Stomach smooth muscle (tissue), 2 donors: ENCODE measurements around the gene MCRIP1.

Experiments
- H3K27ac ChIP-seq: one replicate; pipeline ENCODE4 v1.7.0; 2013; ENCODE audit warnings: mild to moderate bottlenecking, low read length, inconsistent platforms
- H3K27me3 ChIP-seq, 2 donors: one replicate each; pipeline ENCODE4 v1.7.0; 2013; ENCODE audit warnings: low read length in 2 of 2; ENCODE audit not compliant: insufficient read depth in 2 of 2, control insufficient read depth in 1 of 2
- H3K36me3 ChIP-seq, 2 donors: one replicate each; pipeline ENCODE4 v1.7.0; 2013; ENCODE audit warnings: low read length in 2 of 2; ENCODE audit not compliant: control insufficient read depth in 2 of 2, insufficient read depth in 2 of 2
- H3K4me1 ChIP-seq: one replicate; pipeline ENCODE4 v1.7.0; 2013; ENCODE audit warnings: low read length; ENCODE audit not compliant: control insufficient read depth, insufficient read depth
- H3K4me3 ChIP-seq, 2 donors: one replicate each; pipeline ENCODE4 v1.7.0; 2013; ENCODE audit warnings: low read length in 2 of 2
- H3K9ac ChIP-seq, 2 donors: one replicate each; pipeline ENCODE4 v1.7.0; 2013; ENCODE audit warnings: low read length in 2 of 2, mild to moderate bottlenecking in 1 of 2
- H3K9me3 ChIP-seq, 2 donors: one replicate each; pipeline ENCODE4 v1.7.0; 2013; ENCODE audit warnings: low read length in 2 of 2; ENCODE audit not compliant: control insufficient read depth in 2 of 2
- donor health status: healthy.
- donor health status: Pancreatic carcinoma.

Gene MCRIP1

DNA sequence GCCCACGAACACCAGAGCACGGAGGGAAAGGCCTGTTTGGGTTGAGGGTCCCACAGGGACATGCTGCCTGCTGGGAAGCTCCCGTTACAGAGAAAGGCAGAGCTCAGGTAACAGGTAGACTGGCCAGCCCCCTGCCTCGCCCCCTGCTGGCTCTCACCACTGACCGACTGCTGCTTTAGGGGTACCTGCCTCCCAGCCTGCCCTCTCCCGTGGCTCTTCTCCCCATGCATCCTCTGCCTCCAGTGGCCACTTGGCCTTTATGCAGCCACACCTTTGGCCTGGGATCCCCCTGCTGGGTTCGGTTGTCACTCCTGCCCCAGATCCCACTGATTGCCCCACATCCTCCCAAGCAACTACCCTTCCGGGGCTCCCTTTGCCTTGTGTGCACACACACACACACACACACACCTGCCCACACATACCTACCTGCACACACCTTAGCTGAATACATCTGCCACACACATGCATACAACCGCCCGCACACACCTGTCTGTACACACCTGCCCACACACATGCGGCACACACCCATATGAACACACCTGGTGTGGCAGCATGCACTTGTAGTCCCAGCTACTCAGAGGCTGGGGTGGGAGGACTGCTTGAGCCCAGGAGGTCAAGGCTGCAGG lies 7.1 kb downstream of the MCRIP1 start:
- no peak overlapping the region for H3K4me3 ChIP-seq
- no peak overlapping the region for H3K9ac ChIP-seq
- no peaks in the 10 kb centered on the region for H3K9me3 ChIP-seq
- H3K27me3 ChIP-seq = no peaks in the 10 kb centered on the region
- H3K27ac ChIP-seq = no peak overlapping the region
- H3K4me1 ChIP-seq = peaks cover 21% of the 10 kb centered on the region
- H3K36me3 ChIP-seq = peaks cover 0 to 8% of the 10 kb centered on the region in 2 donors

DNA sequence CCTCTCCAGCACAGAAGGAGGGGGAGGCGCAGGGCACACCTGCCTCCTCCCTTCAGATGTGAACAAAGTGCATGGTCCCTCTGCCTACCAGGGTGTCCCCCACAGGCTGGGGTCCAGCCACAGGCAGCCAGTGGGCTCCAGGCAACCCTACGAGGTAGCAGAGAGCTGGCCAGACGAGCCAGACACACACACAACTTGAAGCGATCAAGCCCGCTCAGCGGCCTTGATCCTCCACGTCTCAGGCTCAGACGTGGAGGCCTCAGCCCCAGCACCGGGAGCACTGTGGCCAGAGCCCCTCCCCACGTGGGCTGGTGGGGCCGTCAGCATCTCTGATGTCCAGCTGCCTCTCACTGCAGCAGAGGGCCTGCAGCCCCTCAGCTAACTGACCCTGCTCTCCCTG lies 8.5 kb downstream of the MCRIP1 start:
- Histone ChIP-seq H3K36me3 (peaks cover 0 to 8% of the 10 kb centered on the region in 2 donors), H3K4me3 (no peak overlapping the region), H3K9me3 (no peaks in the 10 kb centered on the region), H3K27ac (no peak overlapping the region), H3K9ac (no peak overlapping the region), H3K4me1 (peaks cover 18% of the 10 kb centered on the region), H3K27me3 (no peaks in the 10 kb centered on the region)

DNA sequence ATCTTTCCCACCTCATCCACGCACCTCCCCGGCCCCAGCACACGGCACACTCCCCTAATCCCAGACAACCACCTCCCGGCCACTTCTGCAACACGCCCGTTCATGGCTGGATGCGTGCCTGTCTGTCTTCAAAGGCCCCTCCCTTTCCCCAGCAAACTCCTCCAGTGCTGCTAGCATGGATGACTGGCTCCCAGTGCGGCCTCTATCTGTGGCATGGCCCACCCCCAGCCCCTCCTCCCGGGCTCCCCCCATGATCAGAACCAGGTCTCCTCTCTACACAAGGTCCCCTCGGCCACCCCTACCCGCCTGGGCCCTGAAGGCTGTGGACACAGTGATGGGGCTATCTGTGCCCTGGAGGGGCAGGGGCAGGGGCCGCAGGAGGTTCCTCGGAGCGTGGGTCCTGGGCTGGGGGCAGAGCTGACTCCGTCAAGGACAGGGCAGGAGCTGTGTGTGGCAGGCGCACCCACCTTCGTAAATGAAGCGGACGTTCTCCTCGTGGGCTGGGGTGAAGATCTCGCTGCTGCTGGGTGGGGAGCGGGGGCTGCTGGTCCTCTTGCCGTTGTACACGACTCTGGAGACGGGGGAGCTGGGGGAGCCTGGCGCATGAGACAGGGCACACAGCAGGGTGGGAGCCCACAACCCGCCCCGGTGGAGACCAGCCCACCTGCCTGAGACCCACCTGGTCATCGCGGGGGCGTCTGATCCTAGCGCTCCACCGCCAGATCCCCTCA lies 9.1 kb downstream of the MCRIP1 start:
- Histone ChIP-seq H3K9me3 (no peaks in the 10 kb centered on the region), H3K36me3 (peaks cover 0 to 8% of the 10 kb centered on the region in 2 donors), H3K9ac (no peak overlapping the region), H3K4me1 (peaks cover 18% of the 10 kb centered on the region), H3K4me3 (no peak overlapping the region), H3K27ac (no peak overlapping the region), H3K27me3 (peaks cover 4 to 5% of the 10 kb centered on the region in 2 donors)

DNA sequence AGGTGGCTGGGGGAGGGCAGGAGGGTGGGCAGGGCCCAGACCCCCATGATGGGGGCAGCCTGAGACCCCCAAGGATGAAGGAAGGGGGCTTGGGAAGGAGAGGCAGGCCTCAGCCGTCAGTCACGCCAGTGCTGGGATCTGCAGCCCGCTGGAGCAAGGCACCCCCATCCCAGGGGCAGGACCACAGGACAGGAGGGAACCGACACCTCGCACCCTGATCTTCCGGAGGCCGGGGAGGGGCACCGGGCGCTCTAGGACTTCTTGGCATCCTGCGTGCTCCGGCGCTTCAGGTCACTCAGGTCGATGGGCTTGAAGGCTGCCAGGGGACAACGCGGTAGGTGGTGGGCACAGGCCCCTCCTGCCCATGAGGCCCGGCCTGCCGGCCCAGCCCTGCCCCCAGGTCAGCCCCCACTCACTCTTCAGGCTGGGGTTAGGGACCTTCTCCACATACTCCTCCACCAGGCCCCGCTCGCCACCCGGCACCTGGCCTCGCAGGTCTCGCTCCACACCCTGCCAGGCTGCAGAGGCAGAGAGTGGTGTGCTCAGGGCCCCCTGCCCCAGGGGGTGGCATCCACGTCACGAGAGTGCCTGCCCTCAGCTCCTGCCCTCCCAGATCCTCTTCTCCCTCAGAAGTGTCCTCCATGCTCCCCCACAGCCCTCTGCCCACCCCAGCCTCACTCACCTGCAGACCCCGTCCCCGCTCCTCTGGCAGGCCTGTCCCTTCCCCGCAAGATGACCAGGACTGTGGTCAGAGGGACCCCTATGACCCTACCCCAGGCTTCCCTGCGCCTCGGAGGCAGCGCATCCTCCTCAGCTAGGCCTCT lies 9.9 kb downstream of the MCRIP1 start:
- Histone ChIP-seq H3K4me3 (no peak overlapping the region), H3K27me3 (peaks cover 4 to 5% of the 10 kb centered on the region in 2 donors), H3K9me3 (no peaks in the 10 kb centered on the region), H3K9ac (no peak overlapping the region), H3K4me1 (peaks cover 18% of the 10 kb centered on the region), H3K36me3 (peaks cover 0 to 8% of the 10 kb centered on the region in 2 donors), H3K27ac (peak overlapping the region; percentile 84)

DNA sequence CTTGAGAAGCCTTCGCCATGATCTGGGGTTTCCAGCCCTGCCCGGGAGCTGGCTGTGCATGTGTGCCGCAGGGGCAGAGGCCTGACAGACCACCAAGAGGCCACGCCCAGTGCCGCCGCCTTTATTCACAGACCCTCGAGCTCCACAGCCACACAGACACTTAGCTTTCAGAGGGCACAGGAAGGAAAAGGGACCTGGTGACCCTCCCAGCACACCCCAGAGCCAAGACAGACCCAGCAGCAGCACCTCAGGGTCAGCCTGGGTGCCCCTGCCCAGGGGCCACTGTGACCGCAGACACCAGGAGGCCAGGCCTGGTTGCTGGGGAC lies 10.8 kb downstream of the MCRIP1 start:
- Histone ChIP-seq H3K4me1 (peaks cover 18% of the 10 kb centered on the region), H3K9ac (peak overlapping the region; percentile 55 to 57), H3K27ac (peak overlapping the region; percentile 84), H3K9me3 (no peaks in the 10 kb centered on the region), H3K4me3 (no peak overlapping the region), H3K36me3 (peaks cover 0 to 8% of the 10 kb centered on the region in 2 donors), H3K27me3 (peaks cover 5 to 7% of the 10 kb centered on the region in 2 donors)

DNA sequence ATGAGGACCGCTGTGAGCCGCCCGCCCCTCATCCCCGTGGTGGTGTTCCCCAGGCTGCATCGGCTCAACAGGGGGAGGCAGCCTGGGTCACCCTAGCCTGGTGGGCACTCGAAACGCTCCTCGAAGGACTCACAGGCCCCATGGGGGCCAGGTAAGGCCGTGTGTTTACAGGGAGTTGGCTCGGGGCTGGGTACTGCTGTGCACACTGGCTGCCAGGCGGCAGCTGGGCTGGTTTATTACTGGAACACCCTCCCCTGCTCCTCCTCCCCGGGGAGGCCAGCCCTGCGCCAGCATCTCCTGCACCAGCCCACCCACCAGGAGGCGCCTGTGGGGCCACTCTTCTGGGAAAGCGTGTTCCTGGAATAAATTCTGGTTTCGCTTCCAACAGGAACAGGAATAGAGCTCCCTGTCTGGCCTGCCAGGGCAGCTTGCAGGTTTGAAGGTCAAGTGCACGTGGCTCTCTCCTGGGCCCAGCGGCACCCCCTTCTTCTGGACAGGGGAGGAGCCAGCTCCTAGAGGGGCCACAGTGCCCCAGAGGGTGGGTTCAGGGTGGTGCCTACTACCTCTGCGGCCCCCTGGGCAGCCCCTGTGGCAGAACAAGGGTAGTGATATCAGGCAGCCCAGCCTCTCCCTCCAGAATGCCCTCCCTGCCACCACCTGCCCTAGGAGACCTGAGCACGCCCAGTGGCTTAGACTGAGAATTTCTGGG lies 11.3 kb downstream of the MCRIP1 start:
- Histone ChIP-seq H3K36me3 (peaks cover 0 to 8% of the 10 kb centered on the region in 2 donors), H3K9ac (peak overlapping the region; percentile 55 to 57), H3K4me3 (peak overlapping the region in 1 of 2 donors; percentile 52), H3K27ac (peak overlapping the region; percentile 84), H3K4me1 (peaks cover 18% of the 10 kb centered on the region), H3K27me3 (peaks cover 5 to 7% of the 10 kb centered on the region in 2 donors), H3K9me3 (no peaks in the 10 kb centered on the region)

DNA sequence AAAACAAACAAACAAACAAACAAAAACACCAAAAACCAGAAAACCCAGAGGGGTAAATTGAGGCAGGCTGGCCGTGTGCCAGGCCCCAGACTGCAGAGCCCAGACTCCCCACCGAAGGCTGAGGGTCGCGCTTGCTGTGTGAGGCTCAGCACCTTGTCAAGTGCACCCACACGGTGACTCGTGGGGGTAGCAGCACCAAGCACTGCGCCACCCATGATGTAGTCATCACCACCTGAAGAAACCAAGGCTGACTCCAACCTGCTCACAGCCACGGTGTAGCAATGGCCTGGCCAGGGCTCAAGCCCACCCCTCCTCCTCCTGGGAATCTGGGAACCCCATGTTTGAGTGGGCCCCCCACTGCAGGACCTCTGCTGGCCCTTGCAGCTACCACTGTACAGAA lies 11.9 kb downstream of the MCRIP1 start:
- Histone ChIP-seq H3K4me3 (peak overlapping the region in 1 of 2 donors; percentile 52), H3K27ac (peak overlapping the region; percentile 84), H3K9ac (no peak overlapping the region)

DNA sequence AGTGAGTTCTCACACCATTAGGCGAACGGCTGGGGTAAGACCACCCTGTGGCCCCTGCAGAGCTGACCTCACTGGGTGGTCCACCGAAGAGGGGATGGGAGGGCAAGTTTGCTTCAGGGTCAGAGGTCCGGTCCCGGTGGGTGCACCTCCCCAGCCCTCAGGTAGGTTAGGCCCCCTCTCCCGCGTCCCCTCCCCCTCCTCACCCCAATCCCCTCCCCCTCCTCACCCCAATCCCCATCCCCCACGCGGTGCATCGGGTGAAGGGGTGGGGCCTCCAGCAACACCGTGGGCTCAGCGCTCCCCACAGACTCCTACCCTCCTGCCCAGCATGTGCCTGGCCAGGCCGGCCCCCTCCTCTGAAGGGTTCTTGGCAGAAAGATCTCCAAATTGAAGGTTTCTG lies 13.4 kb downstream of the MCRIP1 start:
- Histone ChIP-seq H3K36me3 (peaks cover 0 to 8% of the 10 kb centered on the region in 2 donors), H3K4me3 (no peak overlapping the region), H3K27me3 (peaks cover 7 to 8% of the 10 kb centered on the region in 2 donors), H3K9ac (no peak overlapping the region), H3K27ac (no peak overlapping the region), H3K9me3 (no peaks in the 10 kb centered on the region), H3K4me1 (peaks cover 14% of the 10 kb centered on the region)

More for the DNA sequence above, 11.9 kb downstream of the MCRIP1 start:
- Histone ChIP-seq H3K4me1 (peaks cover 18% of the 10 kb centered on the region), H3K27me3 (peaks cover 7% of the 10 kb centered on the region in 2 donors), H3K36me3 (peaks cover 0 to 8% of the 10 kb centered on the region in 2 donors), H3K9me3 (no peaks in the 10 kb centered on the region)

DNA sequence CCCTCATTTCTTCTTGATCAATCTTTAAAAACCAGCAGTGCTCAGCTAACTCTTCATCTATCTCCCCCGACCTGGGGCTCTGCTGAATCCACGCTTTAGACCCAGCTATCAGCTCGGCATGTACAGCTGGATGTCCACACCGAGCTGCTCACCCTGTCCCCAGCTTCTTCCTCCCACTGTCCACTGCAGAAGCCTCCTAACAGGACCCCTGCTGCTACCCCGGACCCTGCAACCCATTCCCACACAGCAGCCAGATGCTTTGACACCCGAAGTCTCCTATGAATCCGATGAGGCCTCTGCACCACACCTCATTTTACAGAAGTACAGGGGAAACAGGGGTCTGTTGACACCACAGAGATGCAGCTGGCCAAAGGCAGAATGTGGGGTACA lies 15.3 kb downstream of the MCRIP1 start:
- Histone ChIP-seq H3K9me3 (no peaks in the 10 kb centered on the region), H3K27ac (no peak overlapping the region), H3K4me3 (no peak overlapping the region), H3K4me1 (peaks cover 14% of the 10 kb centered on the region), H3K9ac (no peak overlapping the region), H3K36me3 (no peaks in the 10 kb centered on the region), H3K27me3 (peaks cover 8 to 14% of the 10 kb centered on the region in 2 donors)

DNA sequence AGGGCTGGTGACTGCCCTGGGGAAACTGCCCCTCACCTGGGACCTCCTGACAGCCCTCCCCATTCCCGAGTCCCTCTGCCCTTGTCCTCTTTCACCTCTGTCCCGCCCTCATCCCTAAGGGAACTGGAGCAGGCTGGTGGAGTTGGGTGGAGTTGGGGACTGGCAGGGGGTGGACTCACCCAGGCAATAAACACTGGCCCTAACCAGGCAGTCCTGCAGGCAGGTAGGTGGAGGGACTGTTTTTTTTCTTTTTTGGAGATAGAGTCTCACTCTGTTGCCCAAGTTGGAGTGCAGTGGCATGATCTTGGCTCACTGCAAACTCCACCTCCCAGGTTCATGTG lies 17.5 kb downstream of the MCRIP1 start:
- Histone ChIP-seq H3K36me3 (no peaks in the 10 kb centered on the region), H3K9me3 (no peaks in the 10 kb centered on the region), H3K27me3 (peaks cover 22 to 24% of the 10 kb centered on the region in 2 donors), H3K4me3 (no peak overlapping the region), H3K4me1 (no peaks in the 10 kb centered on the region), H3K27ac (no peak overlapping the region), H3K9ac (no peak overlapping the region)
